ENCODE results near the gene YBX2.

YBX2 gene

DNA sequence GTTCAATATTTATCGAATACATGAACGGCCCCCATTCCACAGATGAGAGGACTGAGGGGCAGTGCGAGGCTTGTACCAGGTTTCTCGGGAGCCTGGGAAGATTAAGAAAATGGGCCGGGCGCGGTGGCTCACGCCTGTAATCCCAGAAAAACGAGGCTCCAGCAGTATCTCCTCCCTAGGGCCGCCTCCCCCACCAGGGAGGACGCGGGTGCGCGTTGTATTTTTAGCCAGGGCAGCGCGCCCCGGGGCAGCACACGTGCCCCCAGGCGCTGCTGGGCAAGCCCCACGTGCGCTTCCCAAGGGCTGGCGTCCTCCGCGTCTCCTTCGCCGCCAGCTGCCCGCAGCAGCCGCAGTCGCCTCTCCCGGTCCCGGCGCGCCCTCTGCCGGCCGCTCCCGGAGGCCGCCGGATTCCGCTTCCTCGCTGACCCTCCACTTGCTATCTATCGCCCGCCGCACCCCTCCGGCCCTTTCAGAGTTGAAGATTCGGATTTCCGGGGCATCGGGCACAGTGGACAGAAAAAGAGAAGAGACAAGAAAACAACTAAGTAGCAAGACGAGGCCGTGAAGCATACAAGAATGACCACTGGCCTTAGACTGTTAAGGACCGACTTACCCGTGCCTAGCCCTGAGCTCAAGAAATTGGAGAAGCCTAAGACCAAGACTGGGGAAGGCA is 1.9 kb upstream of the YBX2 start:
- H3K4me1 Mint-ChIP-seq (ENCODE audit: low read depth), result peaks cover 20% of the 10 kb centered on the region

GRCh38 chr17:7295230-7296180 is 1.1 kb upstream of the YBX2 start:
- Mint-ChIP-seq H3K4me3 (peak overlapping the region; percentile 82), H3K27me3 (ENCODE audit: low read depth) (peaks cover 34% of the 10 kb centered on the region), H3K4me1 (ENCODE audit: low read depth) (peaks cover 20% of the 10 kb centered on the region), H3K27ac (peak overlapping the region; percentile 60), H3K9me3 (no peaks in the 10 kb centered on the region), H3K36me3 (ENCODE audit: low read depth) (no peaks in the 10 kb centered on the region)
- no peak for DNase-seq (ENCODE audit: low spot score)

More for the DNA sequence above, 1.9 kb upstream of the YBX2 start:
- no peaks in the 10 kb centered on the region for H3K9me3 Mint-ChIP-seq
- peak overlapping the region; percentile 45 for H3K27ac Mint-ChIP-seq
- no peaks in the 10 kb centered on the region for H3K36me3 Mint-ChIP-seq (ENCODE audit: low read depth)
- peaks cover 29% of the 10 kb centered on the region for H3K27me3 Mint-ChIP-seq (ENCODE audit: low read depth)
- peak; percentile 75 for DNase-seq (ENCODE audit: low spot score)
- peak overlapping the region; percentile 63 for H3K4me3 Mint-ChIP-seq

GRCh38 chr17:7293816-7294613 is 424 bp downstream of the YBX2 start:
- Mint-ChIP-seq H3K9me3 (no peaks in the 10 kb centered on the region), H3K36me3 (ENCODE audit: low read depth) (no peaks in the 10 kb centered on the region), H3K4me3 (peak overlapping the region; percentile 49), H3K4me1 (ENCODE audit: low read depth) (peaks cover 20% of the 10 kb centered on the region), H3K27me3 (ENCODE audit: low read depth) (peaks cover 34% of the 10 kb centered on the region), H3K27ac (no peak overlapping the region)
- no peak for DNase-seq (ENCODE audit: low spot score)

DNA sequence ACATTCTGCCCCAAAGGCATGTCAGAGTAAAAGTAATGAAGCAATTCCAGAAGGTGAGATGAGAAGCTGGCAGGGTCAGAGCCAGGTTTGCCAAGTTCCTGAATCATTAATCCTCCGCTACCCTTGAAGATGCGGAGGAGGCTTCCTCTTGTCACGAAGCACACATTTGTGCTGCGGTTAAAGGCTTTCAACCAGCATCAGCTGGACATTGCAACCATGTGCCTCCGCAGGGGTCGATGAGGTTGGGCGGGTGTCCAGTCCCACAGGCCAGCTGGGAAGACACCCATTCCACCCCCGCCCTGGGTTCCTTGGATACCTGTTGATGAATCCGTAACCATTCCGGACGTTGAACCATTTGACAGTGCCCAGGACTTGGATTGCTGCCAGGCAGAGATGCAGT is 1.3 kb downstream of the YBX2 start:
- no peak overlapping the region for H3K27ac Mint-ChIP-seq
- H3K4me1 Mint-ChIP-seq (ENCODE audit: low read depth), result peaks cover 20% of the 10 kb centered on the region
- peak overlapping the region; percentile 49 for H3K4me3 Mint-ChIP-seq
- H3K36me3 Mint-ChIP-seq (ENCODE audit: low read depth), result no peaks in the 10 kb centered on the region
- no peak for DNase-seq (ENCODE audit: low spot score)
- H3K9me3 Mint-ChIP-seq, result no peaks in the 10 kb centered on the region
- H3K27me3 Mint-ChIP-seq (ENCODE audit: low read depth), result peaks cover 36% of the 10 kb centered on the region

GRCh38 chr17:7292729-7293128 is 1.7 kb downstream of the YBX2 start:
- H3K27me3 Mint-ChIP-seq (ENCODE audit: low read depth), result peaks cover 36% of the 10 kb centered on the region
- H3K36me3 Mint-ChIP-seq (ENCODE audit: low read depth), result no peaks in the 10 kb centered on the region
- no peak overlapping the region for H3K4me3 Mint-ChIP-seq
- H3K9me3 Mint-ChIP-seq, result no peaks in the 10 kb centered on the region
- peaks cover 20% of the 10 kb centered on the region for H3K4me1 Mint-ChIP-seq (ENCODE audit: low read depth)
- DNase-seq (ENCODE audit: low spot score), result no peak
- H3K27ac Mint-ChIP-seq, result no peak overlapping the region

GRCh38 chr17:7292194-7292593 is 2.2 kb downstream of the YBX2 start:
- Mint-ChIP-seq H3K9me3 (no peaks in the 10 kb centered on the region), H3K4me1 (ENCODE audit: low read depth) (peaks cover 20% of the 10 kb centered on the region), H3K27ac (no peak overlapping the region), H3K4me3 (no peak overlapping the region), H3K36me3 (ENCODE audit: low read depth) (no peaks in the 10 kb centered on the region), H3K27me3 (ENCODE audit: low read depth) (peaks cover 36% of the 10 kb centered on the region)
- no peak for DNase-seq (ENCODE audit: low spot score)

DNA sequence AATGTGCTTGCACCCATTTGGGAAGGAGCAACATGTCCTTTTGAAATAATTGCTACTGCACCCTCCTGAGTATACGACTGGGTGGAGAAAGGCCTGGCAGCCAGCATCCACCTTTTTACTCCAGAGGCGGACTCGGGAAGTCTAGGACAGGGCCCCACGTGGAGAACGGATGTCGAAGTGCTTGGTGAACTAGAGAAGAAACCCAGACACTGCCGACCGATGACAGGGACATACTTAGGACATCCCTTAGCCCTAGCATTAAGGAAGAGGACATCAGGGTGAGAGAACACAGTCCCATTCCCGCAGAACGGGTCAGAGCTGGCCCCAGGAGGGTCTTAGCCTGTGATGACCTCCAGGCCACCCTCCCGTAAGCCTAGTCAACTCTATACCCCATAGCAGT is 3.8 kb downstream of the YBX2 start:
- Mint-ChIP-seq H3K4me1 (ENCODE audit: low read depth) (peaks cover 12% of the 10 kb centered on the region), H3K27ac (no peak overlapping the region), H3K27me3 (ENCODE audit: low read depth) (peaks cover 40% of the 10 kb centered on the region), H3K36me3 (ENCODE audit: low read depth) (no peaks in the 10 kb centered on the region), H3K9me3 (no peaks in the 10 kb centered on the region), H3K4me3 (no peak overlapping the region)
- DNase-seq (ENCODE audit: low spot score), result no peak

- H3K4me3 Mint-ChIP-seq, result no peak overlapping the region
- no peak overlapping the region for H3K27ac Mint-ChIP-seq
- H3K27me3 Mint-ChIP-seq (ENCODE audit: low read depth), result peaks cover 36% of the 10 kb centered on the region
- H3K4me1 Mint-ChIP-seq (ENCODE audit: low read depth), result peaks cover 8% of the 10 kb centered on the region
- no peak for DNase-seq (ENCODE audit: low spot score)
- no peaks in the 10 kb centered on the region for H3K36me3 Mint-ChIP-seq (ENCODE audit: low read depth)
- no peaks in the 10 kb centered on the region for H3K9me3 Mint-ChIP-seq
Measured at GRCh38 chr17:7290166-7290565, 4.3 kb downstream of the YBX2 start.

DNA sequence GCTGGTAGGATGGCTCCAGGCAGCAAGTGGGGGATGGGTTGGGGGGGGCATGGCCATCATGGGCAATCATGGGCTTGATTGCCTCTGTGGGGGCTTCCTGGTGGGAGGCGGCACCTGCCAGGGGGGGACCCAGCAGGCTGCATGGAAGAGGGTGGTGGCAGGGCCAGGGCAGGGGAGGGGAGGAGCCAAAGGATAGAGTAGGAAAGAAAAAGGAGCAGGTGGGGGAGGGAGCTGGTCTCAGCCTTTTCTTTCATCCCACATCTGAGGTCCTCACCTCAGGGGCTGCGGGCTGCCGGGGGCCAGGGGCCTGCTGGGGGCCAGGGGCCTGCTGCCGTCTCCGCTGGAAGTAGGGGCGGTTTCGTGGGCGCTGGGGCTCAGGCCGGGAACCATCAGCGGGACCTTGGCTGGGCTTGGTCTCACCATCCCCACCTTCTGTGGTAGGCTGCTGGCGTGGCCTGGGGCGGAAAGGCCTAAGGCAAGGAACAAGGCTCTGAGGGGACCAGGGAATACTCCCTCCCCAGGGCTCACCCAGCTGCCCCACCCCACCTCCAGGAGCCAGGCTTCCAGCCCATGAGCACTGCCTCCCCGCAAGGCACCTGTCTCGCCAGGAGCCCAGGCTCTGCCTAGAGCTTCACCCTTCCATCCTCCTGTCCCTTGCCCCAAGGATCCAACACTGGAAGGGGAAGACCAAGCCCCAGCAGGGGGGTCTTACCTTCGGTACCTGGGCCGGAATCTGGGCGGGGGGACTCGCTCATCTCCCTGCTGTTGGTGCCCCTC is 5.0 kb downstream of the YBX2 start:
- H3K9me3 Mint-ChIP-seq, result no peaks in the 10 kb centered on the region
- H3K27me3 Mint-ChIP-seq (ENCODE audit: low read depth), result peaks cover 35% of the 10 kb centered on the region
- no peak overlapping the region for H3K27ac Mint-ChIP-seq
- no peaks in the 10 kb centered on the region for H3K36me3 Mint-ChIP-seq (ENCODE audit: low read depth)
- DNase-seq (ENCODE audit: low spot score), result no peak
- peaks cover 5% of the 10 kb centered on the region for H3K4me1 Mint-ChIP-seq (ENCODE audit: low read depth)
- no peak overlapping the region for H3K4me3 Mint-ChIP-seq

- Mint-ChIP-seq H3K9me3 (no peaks in the 10 kb centered on the region), H3K36me3 (ENCODE audit: low read depth) (no peaks in the 10 kb centered on the region), H3K4me3 (no peak overlapping the region), H3K27me3 (ENCODE audit: low read depth) (peaks cover 34% of the 10 kb centered on the region), H3K27ac (no peak overlapping the region), H3K4me1 (ENCODE audit: low read depth) (peaks cover 6% of the 10 kb centered on the region)
- no peak for DNase-seq (ENCODE audit: low spot score)
Measured at GRCh38 chr17:7285679-7286078, 8.8 kb downstream of the YBX2 start.

DNA sequence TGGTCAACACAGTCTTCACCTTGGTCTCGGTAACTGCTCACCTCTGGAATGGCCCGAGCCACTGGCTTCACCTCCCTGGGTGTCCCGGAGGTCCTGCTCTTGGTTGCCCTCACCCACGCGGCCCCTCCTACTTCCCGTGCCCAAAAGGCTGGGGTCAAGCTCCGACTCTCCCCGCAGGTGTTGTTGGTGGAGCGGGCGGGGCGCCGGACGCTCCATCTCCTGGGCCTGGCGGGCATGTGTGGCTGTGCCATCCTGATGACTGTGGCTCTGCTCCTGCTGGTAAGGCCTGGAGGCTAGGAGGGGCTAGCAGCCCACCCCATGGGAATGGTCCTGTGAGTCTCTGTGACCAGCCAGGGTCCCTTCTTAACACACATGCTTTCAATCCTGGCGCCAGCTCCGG is 9.5 kb downstream of the YBX2 start:
- no peak for DNase-seq (ENCODE audit: low spot score)
- Mint-ChIP-seq H3K9me3 (no peaks in the 10 kb centered on the region), H3K27ac (no peak overlapping the region), H3K4me3 (no peak overlapping the region), H3K27me3 (ENCODE audit: low read depth) (peaks cover 41% of the 10 kb centered on the region), H3K36me3 (ENCODE audit: low read depth) (no peaks in the 10 kb centered on the region), H3K4me1 (ENCODE audit: low read depth) (peaks cover 12% of the 10 kb centered on the region)

- Mint-ChIP-seq H3K9me3 (no peaks in the 10 kb centered on the region), H3K4me1 (ENCODE audit: low read depth) (peaks cover 12% of the 10 kb centered on the region), H3K27me3 (ENCODE audit: low read depth) (peaks cover 47% of the 10 kb centered on the region), H3K4me3 (no peak overlapping the region), H3K36me3 (ENCODE audit: low read depth) (no peaks in the 10 kb centered on the region), H3K27ac (no peak overlapping the region)
- DNase-seq (ENCODE audit: low spot score), result no peak
Measured at GRCh38 chr17:7283471-7284216, 10.8 kb downstream of the YBX2 start.

All from T-helper 2 cell treated with Interferon-gamma antibody and Interleukin-4, amounts not matched to agents 5 μg/mL and 100 μg/mL, for 36 hours (primary cell).